GM18907 (cell line): ENCODE data around the gene CLDN10.

ENCODE experiments used
- ATAC-seq: cut with Tn5 transposase; IDR thresholded peaks from one replicate; pipeline ENCODE4 v1.9.1; 2021; ENCODE audit warnings: mild to moderate bottlenecking, moderate library complexity; ENCODE audit not compliant: unreplicated experiment

Gene CLDN10

DNA sequence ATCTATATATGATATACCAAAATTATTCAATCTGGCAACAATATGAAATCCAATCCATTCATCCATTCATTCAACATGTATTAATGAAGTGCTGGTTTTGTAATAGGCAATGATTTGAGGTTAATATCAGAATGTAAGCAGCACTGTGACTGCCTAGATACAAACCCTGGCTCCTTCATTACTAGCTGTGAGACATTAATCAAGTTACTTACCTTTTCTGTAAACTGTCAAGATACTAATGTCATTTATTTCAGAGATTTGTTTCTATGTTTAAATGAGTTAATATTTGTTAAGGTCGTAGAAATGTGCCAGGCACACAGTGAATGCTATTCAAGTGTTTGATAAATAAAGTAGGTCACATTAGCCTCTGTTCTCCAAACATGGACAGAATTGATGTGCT, 40.9 kb downstream of the CLDN10 start:
- no peak for ATAC-seq

DNA sequence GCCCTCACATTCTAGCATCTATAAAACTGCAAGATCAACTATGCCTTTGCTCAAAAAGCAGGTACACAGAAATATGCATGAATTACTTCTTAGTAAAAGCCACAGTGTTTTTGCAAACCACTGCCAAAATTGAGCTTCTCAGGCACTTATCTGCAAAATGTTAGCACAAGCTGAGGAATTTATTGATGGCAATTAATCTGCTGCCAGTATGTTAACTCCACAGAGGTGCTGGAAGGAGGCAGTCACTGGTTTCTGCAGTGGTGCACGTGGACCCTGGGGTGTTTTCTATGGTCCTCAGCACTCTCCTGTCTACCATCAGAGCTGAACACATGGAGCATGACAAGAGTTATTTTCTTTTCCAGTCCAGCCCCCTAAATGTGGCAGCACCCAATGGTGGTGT, 44.2 kb downstream of the CLDN10 start:
- ATAC-seq = no peak

DNA sequence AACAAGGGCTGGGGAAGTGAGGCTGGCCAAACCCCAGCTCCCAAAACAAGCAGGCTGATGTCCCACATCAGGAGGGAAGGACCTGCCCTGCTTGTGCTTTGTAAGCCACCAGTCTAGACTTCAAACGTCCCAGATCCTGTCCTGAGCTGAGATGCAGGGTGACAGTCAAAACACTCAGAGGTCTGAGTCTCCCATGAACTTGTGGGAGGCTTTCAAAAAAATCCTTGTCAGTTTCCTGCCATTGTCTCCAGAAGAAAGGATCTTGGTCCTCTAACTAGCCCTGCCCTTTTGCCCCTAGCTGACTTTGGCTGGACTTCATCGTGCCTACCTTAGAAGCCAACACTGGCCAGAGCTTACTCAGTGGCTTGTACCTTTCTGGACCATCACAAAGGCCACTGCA, 48.7 kb downstream of the CLDN10 start:
- no peak for ATAC-seq

DNA sequence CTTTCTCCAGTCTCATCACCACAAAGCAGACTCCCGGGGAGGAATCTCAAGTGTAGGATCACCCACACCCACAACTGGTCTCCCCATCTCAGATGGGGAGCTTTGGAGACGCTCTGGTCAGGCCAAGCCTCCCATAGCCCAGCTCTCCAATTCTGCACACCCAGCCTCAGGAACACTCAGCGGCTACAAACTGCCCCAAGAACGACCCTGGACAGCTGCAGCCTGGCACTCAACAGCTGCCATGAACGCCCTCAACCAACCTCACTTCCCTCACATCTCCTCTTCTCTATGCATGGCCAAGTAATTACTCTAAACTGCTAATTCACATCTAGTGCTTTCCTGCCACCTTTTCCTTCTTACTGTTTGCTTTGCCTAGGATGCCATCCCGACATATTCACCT, 49.4 kb downstream of the CLDN10 start:
- no peak for ATAC-seq

DNA sequence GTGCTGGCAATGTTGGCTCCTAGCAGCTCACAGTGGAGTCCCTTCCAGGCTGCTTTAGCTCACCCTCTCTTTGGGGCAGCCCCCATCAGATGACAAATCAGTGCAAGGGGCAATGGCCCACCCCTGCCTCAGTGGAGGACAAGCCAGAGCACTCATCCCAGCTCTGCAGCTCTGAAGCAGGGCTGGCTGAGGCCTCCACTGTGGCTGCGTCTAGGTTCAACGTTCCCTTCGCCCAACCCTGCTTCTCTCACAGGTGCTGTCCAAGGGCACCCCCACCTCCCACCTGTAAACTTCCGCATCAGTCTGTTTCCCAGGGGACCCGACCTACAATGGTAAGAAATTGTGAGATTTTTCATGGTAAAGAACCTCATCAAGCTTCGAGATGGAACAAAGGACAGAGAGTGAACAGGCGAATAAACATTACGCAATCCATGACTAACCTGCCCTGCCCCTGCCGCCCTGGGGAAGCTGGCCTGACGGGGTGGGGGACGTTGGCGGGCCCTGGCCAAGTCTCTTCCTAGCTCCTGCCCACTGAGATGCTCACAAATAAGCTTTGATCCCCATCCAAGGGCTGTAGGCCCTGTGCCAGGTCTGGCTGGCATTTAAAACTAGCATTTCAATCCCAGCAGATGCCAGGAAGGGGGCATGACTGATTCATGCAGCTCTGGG, 51.5 kb downstream of the CLDN10 start:
- ATAC-seq = no peak

DNA sequence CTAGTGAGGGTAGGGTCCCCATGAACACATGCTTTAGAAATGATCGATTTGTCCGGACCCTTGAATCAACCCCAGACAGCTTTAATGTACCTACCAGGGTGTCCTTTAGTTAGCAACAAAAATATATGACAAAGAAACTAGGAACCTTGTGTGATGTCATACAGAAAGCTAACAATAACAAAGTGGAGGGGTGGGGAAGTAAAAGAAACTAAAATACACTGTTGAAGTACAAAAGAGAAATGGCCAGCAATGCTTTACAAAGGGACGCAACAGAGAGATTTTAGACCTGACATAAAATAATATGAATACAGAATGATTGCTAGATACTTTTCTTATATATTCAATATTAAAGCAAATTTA, 52.0 kb downstream of the CLDN10 start:
- ATAC-seq = no peak

DNA sequence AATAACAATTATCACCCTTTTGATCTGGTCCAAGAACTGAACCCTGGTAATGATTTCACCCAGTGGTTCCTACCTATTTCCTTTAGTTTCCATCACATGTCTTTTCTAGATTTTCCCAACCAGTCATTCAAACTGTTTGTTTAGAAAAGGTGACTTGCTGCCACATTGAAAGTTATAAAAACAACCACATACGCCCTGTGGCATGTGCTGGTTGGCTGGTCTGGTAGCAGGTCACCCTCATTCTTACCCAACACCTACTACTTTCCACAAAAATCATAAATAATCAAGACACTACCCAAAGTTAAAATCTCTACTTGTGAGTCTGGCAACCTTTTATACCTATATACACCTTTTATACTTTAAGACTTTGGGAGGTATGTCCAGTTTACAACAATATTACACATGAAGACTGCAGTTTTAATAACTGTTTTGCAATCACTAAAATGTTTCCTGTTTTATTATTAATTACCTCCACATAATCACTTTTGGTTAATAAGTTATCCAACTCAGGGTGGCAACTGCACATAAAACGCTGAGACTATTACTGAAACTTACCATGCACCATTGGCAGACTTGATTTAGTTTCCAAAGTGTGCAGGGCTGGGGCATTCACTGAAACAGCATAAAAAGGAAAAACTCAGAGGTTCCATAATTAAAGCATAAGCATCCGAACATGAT, 53.1 kb downstream of the CLDN10 start:
- no peak for ATAC-seq

DNA sequence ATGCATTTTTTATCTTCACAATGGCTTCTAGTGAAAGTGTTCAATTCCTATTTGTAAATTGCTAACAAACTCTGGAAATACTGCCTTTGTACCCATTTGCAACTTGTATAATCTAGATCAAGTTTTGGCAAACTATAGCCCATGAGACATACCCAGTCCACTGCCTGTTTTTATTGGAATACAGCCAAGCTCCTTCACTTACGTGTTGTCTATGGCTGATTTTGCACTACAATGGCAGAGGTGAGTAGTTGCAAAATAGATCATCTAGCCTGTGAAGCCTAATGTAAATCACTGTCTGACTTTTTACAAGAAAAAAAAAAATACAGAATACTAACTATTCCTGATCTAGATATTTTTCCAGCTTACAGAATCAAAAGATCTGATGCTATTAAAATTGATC, 54.8 kb downstream of the CLDN10 start:
- no peak for ATAC-seq

DNA sequence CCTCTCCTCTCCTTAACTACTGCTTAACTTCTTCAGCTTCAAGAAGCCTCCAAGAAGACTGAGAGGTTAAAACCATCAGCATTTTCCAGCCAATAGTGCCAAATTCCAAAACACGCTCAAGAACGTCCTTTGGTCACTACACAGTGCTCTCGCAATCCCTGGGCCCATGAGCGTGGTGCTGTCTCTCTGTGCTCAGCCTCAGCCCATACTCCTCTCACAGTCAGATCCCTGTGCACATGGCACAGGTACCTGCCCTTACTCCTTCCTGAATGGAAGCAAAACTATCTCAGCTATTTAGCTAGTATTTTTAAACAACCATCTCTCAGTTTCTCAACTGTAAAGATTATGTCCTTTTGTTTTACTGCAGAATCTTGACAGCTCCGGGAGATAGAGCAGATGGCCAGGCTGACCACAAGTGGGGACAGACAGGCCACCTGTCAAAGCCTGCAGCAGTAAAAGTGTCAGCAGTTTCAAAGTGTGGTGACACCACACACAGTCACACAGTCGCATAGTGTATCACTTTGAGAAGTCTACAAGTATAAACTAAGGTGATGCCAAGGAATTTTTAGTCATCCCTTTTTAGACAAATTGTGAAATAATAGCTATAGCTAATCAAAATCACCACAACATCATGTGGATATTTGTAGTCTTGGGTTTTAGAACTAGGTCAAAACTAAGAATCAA, 56.3 kb downstream of the CLDN10 start:
- no peak for ATAC-seq

DNA sequence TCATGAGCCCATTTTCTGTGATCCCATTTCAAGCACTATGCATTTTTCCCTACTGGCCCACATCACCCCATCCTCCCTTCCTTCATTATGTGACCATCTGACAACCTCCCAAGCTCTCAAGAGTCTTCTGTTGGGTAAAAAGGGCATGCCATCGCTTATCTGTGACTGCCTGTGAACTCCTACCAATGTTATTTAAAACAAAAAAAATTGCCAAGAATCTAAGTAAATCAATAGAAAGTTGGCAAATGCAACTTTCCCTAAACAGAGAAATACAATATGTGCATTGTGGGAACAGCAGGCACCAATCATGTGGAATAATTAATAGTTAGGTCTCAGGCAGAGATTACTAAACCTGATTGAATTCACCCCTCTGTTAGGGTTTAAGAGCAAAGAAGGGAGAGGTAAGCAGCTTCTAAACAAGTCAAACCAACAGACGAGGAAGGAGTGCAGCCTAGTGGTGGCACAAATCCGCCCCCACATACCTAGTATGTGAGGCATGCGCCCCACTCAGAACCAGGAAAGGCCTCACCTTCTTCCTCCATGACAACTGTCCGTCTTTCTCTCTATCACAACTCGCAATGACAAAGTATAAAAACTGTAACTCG, 62.2 kb downstream of the CLDN10 start:
- no peak for ATAC-seq

DNA sequence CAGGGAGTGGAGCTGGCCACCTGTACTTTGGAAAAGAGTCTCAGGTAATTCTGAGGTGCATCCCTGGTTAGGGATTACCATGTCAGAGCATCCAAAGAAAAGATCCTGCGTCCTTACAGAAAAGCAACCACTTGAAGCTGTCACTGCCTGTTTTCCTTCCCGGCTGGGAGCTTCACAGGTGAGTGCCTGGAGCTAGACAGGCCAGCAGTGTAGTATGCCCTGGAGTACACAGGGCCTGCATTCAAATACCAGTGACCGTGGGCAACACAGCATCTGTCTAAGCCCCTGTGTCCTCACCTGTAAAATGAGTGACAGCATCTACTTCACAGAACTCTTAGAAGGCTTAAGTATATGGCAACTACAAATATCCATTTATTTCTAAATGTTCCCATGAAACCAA, 63.0 kb downstream of the CLDN10 start:
- no peak for ATAC-seq

DNA sequence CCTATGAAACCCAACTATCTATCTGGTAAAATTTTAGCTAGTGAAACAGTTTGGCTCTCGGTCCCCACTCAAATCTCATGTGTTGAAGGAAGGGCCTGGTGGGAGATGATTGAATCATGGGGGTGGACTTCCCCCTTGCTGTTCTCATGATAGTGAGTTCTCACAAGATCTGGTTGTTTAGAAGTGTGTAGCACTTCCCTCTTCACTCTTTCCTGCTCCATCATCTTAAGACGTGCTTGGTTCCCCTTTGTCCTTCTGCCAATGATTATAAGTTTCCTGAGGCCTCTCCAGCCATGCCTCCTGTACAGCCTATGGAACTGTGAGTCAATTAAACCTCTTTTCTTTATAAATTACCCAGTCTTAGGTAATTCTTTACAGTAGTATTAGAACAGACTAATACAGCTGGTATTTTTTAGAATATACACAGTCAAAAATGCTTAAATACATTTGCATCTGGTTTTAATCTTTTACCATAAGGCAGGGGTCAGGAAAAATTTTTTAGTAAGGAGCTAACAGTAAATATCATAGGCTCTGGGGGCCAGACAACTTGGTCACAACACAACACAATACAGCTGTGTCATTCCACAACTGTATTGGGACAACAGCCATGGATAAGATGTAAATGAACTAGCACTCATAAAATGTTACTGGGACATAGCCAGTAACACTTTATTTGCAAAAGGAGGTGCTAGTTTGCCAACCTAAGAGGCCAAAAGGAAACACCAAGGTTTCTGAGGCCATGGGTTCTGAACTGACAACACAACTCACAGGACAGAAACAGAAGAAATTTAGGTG, 67.7 kb downstream of the CLDN10 start:
- no peak for ATAC-seq

DNA sequence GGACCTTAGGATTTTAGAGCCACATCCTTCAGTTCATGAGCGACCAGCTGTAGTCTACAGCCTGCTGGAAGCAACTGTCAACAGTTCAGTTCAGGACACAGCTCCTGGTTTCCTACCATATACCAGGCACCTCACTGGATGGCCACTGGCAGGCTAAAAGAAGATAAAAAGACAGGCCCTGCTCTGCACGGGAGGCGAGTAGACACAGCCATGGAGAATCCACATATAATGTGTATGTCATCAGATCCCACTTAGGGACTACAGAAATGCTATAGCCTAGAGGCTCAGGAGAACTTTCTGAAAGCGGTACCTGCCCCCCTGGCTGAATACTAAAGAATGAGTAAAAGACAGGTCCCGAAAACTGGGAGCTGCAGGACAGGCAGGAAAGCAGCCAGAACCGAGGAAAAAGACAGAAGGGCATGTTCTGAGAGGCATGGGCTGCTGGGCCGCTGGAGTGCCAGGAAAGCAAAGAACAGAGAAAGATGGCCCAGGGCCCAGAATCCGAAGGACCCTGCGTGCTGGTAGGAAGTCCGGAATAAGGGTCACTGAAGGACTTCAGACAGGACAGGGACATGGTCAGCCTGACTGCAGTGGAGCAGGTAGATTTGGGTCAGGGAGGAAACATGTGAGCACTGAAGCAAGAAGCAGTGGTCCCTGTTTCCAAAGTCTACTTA, 68.4 kb downstream of the CLDN10 start:
- ATAC-seq = no peak

DNA sequence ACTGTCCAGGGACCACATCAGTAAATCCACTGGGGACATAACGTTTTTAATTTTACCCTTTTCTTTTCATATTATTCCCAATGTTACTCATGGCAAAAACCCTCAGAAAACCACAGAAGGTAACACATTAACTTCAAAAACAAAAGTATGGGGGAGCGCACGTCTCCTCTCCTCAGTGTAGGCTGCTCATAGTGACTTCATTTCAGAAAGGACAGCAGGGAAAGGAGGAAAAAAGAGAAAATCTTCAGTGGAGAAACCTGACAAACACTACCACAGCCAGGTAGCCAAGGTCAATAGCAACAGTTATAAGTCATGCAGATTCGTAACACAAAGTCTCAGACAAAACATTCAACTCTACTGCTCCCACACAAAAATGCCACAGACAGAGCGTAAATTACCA, 70.6 kb downstream of the CLDN10 start:
- ATAC-seq = no peak

DNA sequence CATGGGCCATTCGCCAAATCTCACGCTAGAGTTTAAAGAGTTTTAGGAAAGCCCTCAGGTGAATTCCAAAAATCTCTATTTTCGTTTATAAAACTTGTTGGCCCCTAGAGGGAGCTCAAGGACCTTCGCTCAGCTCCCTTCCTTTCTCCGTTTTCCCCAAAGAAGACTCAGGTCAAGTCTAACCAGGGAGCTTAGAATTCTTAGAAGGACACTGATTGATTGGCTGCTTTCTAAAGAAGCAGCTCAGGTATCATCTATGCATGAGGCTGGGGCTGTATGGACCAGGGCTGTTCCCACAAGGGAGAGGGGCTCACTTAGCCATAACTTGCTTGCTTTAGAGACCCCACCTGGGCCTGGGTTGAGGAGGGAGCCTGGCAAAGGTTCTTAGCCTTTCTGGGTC, 71.5 kb downstream of the CLDN10 start:
- peak; percentile 67 for ATAC-seq

DNA sequence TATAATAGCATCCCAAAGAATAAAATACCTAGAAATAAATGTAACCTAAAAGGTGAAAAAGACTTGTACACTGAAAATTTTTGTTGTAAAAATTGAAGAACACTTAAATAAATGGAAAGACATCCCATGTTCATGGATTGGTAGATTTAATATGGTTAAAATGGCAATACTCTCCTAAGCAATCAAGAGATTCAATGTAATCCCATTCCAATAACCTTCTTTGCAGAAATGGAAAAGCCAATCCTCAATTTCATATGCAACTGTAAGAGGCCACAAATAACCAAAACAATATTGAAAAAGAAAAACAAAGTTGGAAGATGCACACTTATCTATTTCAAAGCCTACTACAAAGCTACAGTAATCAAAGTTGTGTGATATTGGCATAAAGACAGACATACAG, 74.2 kb downstream of the CLDN10 start:
- no peak for ATAC-seq

DNA sequence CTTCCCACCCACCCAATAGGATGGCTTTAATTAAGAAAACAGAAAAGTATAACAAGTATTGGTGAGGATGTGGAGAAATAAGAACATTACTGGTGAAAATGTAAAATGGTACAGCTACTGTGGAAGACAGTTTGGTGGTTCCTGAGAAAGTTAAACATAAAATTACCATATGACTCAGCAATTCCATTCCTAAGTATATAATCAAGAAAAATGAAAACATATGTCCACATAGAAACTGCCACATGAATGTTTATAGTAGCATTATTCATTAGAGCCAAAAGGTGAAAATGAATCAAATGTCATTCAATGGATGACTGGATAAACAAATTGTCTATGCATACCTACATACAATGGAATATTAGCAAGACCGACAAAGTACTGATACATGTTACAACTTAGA, 75.1 kb downstream of the CLDN10 start:
- ATAC-seq = no peak

DNA sequence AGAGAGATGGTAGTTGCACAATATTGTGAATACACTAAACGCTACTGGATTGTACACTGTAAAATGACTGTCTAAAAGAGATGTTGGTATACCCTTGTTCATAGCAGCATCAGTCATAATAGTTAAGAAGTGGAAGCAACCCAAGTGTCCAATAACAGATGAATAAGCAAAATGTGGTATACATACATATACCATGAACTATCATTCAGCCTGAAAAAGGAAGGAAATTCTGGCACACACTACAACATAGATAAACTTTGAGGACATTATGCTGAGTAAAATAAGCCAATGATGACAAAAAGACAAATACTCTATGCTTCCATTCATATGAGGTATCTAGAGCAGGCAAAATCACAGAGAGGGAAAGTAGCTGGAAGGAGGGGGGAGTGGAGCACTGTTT, 76.0 kb downstream of the CLDN10 start:
- no peak for ATAC-seq

DNA sequence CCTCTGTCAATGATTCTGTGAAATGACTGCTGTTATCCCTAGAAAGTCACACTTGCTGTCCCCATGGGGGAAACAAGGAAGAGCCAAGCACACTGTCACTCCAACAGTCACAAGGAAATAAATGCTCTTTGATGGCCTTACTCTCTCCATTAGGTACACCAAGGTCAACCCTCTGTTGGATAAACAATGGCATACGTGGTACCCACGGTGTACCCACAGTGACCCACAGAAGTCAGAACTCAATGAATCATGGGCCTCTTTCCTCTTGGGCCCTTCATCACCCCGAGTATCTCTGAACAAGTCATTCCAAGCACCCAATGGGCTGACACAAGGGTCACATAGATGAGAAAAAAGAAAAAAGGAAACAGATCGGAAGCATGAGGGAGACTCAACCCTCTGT, 76.6 kb downstream of the CLDN10 start:
- ATAC-seq = no peak
